GM12801 (cell line): ENCODE measurements around the gene AKAP10.

Experiments used
- CTCF ChIP-seq: IDR thresholded peaks from one replicate; pipeline ENCODE4 v1.5.1; 2011; ENCODE audit warnings: control low read depth; ENCODE audit not compliant: insufficient read length; ENCODE audit errors: extremely low read depth

AKAP10 gene

GRCh38 chr17:19867079-19867328 lies 110.6 kb downstream of the AKAP10 start:
- TF ChIP-seq CTCF = no peak

- TF ChIP-seq CTCF = no peak
Observed at GRCh38 chr17:19865021-19865420, 112.6 kb downstream of the AKAP10 start.

- TF ChIP-seq CTCF = no peak
Observed at GRCh38 chr17:19857640-19858039, 120.0 kb downstream of the AKAP10 start.
